ENCODE results near the gene KRTAP5-2.

Gene KRTAP5-2

DNA sequence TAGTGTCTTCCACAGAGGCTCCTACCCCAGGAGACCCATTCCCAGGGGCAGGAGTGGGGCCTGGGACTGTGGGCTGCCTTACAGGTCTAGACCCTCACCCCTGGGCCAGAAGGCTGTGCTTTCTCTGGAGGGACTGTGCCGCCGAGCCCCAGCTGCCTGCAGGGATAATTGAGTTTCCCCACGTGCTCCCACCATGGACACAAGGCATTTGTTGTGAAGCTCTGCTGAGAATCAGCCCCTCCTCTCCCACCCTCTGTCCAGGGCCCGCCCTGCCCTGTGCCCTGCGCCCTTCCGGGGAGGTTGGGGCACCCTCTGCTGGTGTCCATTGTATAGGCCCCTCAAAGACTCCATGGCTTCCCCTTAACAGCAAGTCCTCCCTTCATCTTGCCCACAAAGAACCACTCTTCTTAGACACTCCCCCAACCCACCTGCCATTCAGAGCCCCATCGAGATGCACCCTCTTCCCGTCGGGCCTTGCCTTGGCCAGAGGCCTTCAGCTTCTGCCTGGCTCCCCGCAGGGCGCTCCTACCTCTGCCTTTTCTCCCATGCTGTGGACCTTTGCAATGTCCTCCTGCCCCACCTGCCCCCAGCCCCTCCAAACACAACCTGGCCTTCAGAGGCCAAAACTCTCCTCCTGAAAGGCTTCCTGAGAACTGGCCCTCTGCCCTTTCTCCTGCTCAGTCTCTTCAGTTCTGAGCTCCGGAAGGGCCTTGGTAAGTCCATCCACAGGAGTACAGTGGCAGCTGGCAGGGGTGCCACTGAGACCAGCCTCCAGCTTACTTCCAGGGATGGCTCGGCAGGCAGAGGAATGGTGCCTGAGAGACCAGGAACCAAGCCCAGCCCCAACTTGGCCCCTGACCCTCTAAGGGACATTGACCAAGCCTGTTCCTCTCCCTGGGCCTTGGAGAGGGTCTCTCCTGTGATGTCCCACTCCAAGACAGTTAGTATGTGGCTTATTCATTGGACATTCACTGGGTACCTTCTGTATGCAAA is 48.5 kb downstream of the KRTAP5-2 start:
- Histone ChIP-seq H3K9me3 (replicated peaks; ENCODE audit: insufficient read depth, low read length) (no peaks in the 10 kb centered on the region), H2AFZ (ENCODE audit: low read length) (no peak overlapping the region), H3K27ac (ENCODE audit: low read length) (no peak overlapping the region), H3K9ac (ENCODE audit: low read length) (no peak overlapping the region), H3K27me3 (replicated peaks; ENCODE audit: insufficient read depth, low read length) (peaks cover 60% of the 10 kb centered on the region), H3K79me2 (ENCODE audit: low read length) (no peaks in the 10 kb centered on the region), H3K9me2 (replicated peaks; ENCODE audit: insufficient read depth, low read length) (no peaks in the 10 kb centered on the region), H3K4me3 (ENCODE audit: low read length) (no peak overlapping the region), H3K4me2 (ENCODE audit: low read depth, low read length) (no peak overlapping the region), H3K36me3 (replicated peaks; ENCODE audit: insufficient read depth, low read length) (no peaks in the 10 kb centered on the region), H3K4me1 (ENCODE audit: low read length) (peaks cover 7% of the 10 kb centered on the region; the same call in 1 of the 2 replicates), H4K20me1 (ENCODE audit: insufficient read depth, low read length) (no peaks in the 10 kb centered on the region), H3F3A (ENCODE audit: insufficient read depth, low read length) (no peaks in the 10 kb centered on the region)
- TF ChIP-seq, protein P1, sequence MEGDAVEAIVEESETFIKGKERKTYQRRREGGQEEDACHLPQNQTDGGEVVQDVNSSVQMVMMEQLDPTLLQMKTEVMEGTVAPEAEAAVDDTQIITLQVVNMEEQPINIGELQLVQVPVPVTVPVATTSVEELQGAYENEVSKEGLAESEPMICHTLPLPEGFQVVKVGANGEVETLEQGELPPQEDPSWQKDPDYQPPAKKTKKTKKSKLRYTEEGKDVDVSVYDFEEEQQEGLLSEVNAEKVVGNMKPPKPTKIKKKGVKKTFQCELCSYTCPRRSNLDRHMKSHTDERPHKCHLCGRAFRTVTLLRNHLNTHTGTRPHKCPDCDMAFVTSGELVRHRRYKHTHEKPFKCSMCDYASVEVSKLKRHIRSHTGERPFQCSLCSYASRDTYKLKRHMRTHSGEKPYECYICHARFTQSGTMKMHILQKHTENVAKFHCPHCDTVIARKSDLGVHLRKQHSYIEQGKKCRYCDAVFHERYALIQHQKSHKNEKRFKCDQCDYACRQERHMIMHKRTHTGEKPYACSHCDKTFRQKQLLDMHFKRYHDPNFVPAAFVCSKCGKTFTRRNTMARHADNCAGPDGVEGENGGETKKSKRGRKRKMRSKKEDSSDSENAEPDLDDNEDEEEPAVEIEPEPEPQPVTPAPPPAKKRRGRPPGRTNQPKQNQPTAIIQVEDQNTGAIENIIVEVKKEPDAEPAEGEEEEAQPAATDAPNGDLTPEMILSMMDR (IDR thresholded peaks at IDR 0.05; ENCODE audit: low read length) = peak; percentile 10; the same call in 1 of the 2 replicates
- no peak for TF ChIP-seq EZH2 (optimal IDR thresholded peaks at IDR 0.05; ENCODE audit: low read depth, low read length)
- TF ChIP-seq EZH2phosphoT487 (IDR thresholded peaks at IDR 0.05; ENCODE audit: low read length) = no peak
- no peak for DNase-seq

DNA sequence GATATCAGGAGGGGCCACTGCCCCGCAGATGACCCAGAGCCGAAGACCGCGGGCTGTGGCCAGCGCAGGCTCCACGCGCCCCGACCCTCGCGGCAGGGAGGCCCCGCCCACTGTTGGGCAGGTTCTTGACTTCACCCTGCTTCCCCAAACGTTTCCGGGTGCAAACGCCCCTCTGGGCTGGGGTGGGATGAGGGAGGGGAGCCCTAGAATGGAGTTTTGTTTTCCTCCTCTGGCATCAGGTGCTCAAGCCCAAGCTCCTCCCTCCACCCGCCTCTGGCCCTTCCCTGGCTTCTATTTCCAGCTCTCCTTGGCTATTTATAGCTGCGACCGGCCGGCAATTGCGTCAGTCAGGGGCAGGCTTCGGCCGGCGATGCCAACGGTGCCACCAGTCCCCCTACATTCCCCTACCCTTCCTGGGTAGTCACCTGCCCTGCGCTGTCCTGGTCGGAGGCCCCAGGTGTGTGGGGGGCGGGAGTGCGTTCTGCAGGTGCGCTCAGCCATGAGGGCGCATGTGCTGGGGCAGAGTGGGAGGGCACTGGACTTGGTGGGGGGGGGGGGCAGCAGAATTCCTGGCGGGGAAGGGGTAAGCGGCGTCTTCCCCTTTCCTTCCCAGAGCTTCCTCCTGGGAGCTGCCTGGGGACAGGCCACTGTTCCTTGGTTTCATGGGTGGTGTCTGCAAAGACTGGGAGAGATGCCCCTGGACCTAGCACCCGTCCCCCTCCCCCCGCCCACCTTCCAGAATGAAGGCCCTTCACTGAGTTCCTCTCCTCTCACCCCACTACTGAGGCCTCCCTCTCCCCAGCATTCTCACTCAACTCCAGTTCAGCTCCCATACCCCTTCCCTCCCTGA is 49.6 kb downstream of the KRTAP5-2 start:
- Histone ChIP-seq H3K27me3 (replicated peaks; ENCODE audit: insufficient read depth, low read length) (peaks cover 62% of the 10 kb centered on the region), H3K9ac (ENCODE audit: low read length) (no peak overlapping the region; the same call in 1 of the 2 replicates), H3K36me3 (replicated peaks; ENCODE audit: insufficient read depth, low read length) (no peaks in the 10 kb centered on the region), H3K4me2 (ENCODE audit: low read depth, low read length) (peak overlapping the region; percentile 68), H3K9me2 (replicated peaks; ENCODE audit: insufficient read depth, low read length) (no peaks in the 10 kb centered on the region), H3K4me3 (ENCODE audit: low read length) (peak overlapping the region; percentile 44), H3K79me2 (ENCODE audit: low read length) (no peaks in the 10 kb centered on the region), H3K27ac (ENCODE audit: low read length) (no peak overlapping the region), H3K9me3 (replicated peaks; ENCODE audit: insufficient read depth, low read length) (no peaks in the 10 kb centered on the region), H4K20me1 (ENCODE audit: insufficient read depth, low read length) (no peaks in the 10 kb centered on the region), H3K4me1 (ENCODE audit: low read length) (peaks cover 7% of the 10 kb centered on the region; the same call in 1 of the 2 replicates), H2AFZ (ENCODE audit: low read length) (peak overlapping the region; percentile 61; the same call in 1 of the 2 replicates), H3F3A (ENCODE audit: insufficient read depth, low read length) (no peaks in the 10 kb centered on the region)
- DNase-seq = no peak
- TF ChIP-seq, protein P1 (IDR thresholded peaks at IDR 0.05; ENCODE audit: low read length) = no peak
- TF ChIP-seq EZH2 (optimal IDR thresholded peaks at IDR 0.05; ENCODE audit: low read depth, low read length) = no peak
- TF ChIP-seq EZH2phosphoT487 (IDR thresholded peaks at IDR 0.05; ENCODE audit: low read length) = no peak

DNA sequence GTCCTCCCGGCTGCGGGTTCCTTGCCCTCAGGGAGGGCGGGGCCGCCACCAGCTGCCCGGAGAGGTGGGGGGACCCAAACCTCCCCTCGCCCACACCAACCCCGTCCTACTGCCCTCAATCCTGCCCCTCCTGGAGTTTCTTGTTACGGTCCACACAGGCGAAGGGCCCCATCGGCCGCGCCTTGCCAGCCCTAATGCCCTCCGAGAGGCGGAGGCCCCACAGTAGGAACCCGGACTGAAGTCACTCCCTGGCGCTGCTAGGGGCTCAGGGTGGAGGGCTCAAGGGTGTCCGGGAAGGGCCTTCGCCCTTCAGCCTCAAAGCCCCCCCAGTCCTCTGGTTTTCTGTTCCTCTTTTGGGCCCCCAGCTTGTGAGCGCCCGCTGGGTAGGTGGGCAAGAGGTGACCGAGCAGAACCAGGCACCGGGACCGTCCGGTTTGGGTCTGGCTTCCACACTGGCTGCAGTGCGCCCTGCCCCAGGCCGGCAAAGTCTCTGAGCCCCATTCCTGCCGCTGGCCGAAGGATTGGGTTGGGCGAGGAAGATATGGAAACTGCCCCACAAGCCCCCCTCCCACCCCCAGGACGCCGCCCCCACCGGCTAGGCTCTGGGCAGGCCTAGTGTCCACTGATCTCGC is 50.5 kb downstream of the KRTAP5-2 start:
- H3K4me2 ChIP-seq (ENCODE audit: low read depth, low read length) = peak overlapping the region; percentile 68

More for the DNA sequence above, 50.5 kb downstream of the KRTAP5-2 start:
- Histone ChIP-seq H4K20me1 (ENCODE audit: insufficient read depth, low read length) (no peaks in the 10 kb centered on the region), H3K36me3 (replicated peaks; ENCODE audit: insufficient read depth, low read length) (no peaks in the 10 kb centered on the region), H3K79me2 (ENCODE audit: low read length) (no peaks in the 10 kb centered on the region), H3K4me3 (ENCODE audit: low read length) (peak overlapping the region; percentile 46; the same call in 1 of the 2 replicates), H3K9ac (ENCODE audit: low read length) (no peak overlapping the region; the same call in 1 of the 2 replicates), H3K27ac (ENCODE audit: low read length) (no peak overlapping the region), H3K27me3 (replicated peaks; ENCODE audit: insufficient read depth, low read length) (peaks cover 62% of the 10 kb centered on the region), H3K9me2 (replicated peaks; ENCODE audit: insufficient read depth, low read length) (no peaks in the 10 kb centered on the region), H2AFZ (ENCODE audit: low read length) (no peak overlapping the region), H3F3A (ENCODE audit: insufficient read depth, low read length) (no peaks in the 10 kb centered on the region), H3K4me1 (ENCODE audit: low read length) (peaks cover 7% of the 10 kb centered on the region; the same call in 1 of the 2 replicates), H3K9me3 (replicated peaks; ENCODE audit: insufficient read depth, low read length) (no peaks in the 10 kb centered on the region)
- TF ChIP-seq, protein P1 (IDR thresholded peaks at IDR 0.05; ENCODE audit: low read length) = no peak
- TF ChIP-seq EZH2 (optimal IDR thresholded peaks at IDR 0.05; ENCODE audit: low read depth, low read length) = peak; percentile 54
- peak; percentile 42; the same call in 1 of the 2 replicates for TF ChIP-seq EZH2phosphoT487 (IDR thresholded peaks at IDR 0.05; ENCODE audit: low read length)
- DNase-seq = no peak

Measured in MM.1S (cell line).